OCI-LY3 (cell line): ENCODE measurements around the gene GFY.

Experiments
- EZH2phosphoT487 ChIP-seq: fragments of 200-600 bp; shearing (Covaris generic); IDR thresholded peaks from 2 replicates; pipeline ENCODE4 v1.6.1; 2018; ENCODE audit warnings: antibody characterized with exemption, mixed run types, low read depth
- TF ChIP-seq, protein P1 (sequence below): fragments of 200-600, 300-600 bp; sonication (generic); IDR thresholded peaks from 2 replicates; pipeline ENCODE4 v1.5.1; 2014; ENCODE audit warnings: antibody characterized with exemption, low read length, low read depth

DNA sequence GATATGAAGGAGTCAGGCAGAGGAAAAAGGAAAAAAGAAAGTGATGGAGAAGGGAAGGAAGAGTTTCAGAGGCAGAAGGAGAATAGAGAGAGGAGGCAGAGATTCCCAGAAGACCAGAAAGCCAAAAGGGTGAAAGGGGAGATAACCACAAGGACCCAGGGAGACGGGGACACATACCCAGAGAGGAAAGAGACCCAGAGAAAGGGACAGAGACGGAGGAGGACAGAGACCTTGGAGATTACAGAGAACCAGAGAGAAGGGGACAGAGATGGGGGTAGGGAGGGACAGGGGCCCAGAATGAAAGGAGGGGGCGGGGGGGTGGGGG, 3.3 kb upstream of the GFY start:
- TF ChIP-seq, protein P1, sequence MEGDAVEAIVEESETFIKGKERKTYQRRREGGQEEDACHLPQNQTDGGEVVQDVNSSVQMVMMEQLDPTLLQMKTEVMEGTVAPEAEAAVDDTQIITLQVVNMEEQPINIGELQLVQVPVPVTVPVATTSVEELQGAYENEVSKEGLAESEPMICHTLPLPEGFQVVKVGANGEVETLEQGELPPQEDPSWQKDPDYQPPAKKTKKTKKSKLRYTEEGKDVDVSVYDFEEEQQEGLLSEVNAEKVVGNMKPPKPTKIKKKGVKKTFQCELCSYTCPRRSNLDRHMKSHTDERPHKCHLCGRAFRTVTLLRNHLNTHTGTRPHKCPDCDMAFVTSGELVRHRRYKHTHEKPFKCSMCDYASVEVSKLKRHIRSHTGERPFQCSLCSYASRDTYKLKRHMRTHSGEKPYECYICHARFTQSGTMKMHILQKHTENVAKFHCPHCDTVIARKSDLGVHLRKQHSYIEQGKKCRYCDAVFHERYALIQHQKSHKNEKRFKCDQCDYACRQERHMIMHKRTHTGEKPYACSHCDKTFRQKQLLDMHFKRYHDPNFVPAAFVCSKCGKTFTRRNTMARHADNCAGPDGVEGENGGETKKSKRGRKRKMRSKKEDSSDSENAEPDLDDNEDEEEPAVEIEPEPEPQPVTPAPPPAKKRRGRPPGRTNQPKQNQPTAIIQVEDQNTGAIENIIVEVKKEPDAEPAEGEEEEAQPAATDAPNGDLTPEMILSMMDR, result no peak
- no peak for TF ChIP-seq EZH2phosphoT487
